HCEC 1CT (cell line): ENCODE results near the gene KRT83.

Experiments used
- DNase-seq: peaks from one replicate; pipeline ENCODE4 v3.0.0-alpha.2; 2017

KRT83 gene

DNA sequence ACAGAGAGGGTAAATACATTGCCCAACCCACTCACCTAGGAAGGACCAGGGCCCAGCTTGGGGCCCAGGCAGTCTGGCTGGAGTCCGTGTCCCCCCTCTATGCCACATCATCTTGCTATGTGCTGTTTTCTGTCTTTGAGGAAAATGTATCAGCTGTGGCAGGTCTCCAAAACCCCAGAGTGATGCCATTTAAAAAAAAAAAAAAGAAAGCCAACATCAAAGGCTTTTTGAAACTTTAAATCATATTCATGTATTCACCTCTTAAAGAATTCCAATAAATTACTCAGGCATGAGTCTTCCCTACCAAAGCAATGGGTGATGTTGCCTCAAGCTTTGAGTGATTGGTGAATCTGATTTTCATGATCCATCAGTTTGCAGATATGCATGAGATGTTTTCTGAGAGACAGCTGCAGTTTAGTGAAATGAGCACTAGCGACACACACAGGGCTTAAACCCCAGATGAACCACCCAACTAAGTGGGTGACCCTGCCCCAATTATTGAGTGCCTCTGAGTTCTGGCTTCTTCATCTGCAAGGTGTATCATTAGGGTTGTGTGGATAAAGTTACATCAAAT, 35.9 kb downstream of the KRT83 start:
- peak; percentile 65 for DNase-seq

DNA sequence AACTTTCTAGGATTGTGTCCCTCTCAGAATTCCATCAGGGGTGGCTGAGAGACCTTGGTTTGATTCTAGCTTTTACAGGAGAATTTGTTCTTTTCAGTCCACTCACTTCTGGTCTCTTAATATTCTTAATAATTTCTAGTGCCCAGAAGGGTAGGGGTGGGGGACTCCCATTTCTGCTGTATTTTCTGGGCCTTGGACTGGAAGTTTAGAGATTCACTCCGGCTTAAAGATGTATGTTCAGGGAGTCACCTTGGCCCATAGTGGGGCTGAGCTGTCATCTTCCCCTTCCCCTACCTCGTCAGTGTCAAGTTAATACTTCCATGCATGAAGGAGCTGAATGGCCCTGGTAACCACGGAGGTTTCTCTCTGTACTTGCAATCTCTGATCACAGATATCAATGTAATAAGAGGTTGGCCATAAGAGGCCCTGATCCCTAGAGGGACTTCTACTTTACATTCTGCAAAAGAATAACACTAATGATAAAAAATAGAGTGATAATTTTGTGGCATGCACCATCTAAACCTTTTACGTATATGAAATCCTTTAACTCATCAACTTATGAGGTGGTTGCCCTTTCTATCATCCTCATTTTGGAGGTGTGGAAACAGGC, 36.5 kb downstream of the KRT83 start:
- DNase-seq, result no peak

DNA sequence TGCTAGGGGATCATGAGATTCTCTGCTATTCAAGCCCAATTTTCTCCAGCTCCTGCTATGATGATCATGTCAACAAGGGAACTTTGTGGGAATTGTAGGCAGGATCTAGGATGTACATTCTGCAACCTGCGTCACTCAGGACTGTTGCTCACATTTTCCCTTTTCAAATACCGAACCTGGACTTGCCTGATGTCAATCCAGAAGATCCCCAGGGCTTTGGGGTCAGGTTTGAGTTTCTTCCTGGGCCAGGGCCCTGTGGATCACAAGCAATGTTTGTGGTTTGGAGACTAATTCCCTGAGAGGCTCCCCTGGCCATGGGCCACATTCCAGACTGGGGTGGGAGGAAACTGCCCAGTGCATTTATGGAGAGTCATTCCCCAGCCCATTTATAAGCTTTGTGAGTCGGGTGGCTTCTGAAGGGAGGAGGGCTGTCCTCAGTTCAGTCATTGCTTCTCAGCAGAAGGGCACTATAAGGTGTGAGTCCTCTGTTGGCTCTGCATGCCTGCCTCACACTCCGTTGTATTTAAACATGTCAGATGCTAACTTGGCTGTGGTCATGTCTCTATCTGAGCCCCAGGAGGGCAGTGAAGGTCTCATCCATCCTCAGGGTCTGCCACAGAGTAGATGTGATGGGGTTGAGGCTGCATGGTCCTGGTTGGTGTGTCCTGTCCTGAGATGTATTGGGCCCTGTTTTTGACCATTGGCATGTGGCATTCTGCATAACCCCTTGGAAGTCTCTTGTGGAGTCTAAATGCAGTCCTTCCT, 40.2 kb downstream of the KRT83 start:
- peak; percentile 93 for DNase-seq

DNA sequence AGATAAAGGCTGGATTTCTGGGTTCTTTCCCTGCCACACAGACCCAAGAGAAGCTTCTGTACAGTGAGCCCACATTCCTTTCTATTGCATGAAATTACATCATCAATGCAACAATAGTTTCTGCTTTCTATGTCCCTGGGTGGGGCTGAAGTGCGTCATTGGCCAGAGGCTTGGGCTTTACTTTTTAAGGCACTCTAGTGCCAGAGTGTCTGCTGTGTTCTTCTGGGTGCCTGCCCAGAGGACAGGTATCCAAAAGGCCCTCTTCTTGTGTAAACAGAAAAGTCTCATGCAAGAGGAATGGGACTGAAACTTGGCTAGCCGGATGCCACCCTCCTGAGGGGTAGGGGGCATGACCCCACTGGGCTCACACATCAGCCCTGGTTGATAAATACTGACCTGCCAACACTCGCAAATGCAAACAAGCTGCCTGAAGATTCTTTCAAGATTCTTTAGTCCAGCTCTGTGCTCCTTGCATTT, 40.8 kb downstream of the KRT83 start:
- peak; percentile 94 for DNase-seq

DNA sequence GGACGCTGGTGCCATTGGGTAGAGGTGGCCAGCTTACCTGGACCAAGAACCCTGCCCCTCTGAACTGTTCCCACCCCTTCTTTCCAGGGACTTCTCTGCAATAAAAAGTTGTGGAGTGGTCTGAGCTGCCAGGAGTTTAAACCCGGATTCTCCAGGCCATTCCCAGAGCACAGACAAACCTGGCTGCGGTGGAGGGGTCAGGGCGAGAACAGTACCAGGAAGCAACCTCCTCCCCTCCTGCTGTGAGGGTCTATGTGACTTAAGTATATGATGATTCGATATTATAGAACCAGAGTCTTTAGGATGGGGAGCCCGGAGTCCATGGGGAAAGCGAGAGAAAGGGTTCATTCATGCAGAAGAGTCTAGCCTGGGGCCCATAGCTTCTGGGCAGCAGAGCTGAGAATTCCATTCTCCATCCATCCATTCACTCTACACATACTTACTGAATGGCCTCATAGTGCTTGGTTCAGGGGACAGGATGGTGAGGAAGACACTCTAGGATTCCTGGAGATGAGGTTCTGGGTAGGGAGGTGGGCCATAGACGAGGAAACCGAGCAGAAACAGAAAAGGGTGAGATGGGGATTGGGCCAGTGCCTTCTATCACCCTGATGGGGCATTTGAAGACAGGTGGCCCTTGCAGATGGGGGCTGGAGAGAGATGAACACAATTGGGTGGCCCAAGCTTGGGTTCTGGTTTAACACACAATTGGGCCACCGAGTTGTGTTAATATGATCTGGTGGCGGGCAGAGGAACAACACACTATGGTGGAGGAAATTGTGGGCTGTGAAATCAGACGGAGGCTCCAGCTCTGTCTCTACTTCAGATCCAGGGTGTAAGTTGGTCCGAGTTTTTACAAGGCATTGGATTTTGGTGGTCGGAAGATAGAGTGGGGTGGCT, 41.5 kb downstream of the KRT83 start:
- no peak for DNase-seq

DNA sequence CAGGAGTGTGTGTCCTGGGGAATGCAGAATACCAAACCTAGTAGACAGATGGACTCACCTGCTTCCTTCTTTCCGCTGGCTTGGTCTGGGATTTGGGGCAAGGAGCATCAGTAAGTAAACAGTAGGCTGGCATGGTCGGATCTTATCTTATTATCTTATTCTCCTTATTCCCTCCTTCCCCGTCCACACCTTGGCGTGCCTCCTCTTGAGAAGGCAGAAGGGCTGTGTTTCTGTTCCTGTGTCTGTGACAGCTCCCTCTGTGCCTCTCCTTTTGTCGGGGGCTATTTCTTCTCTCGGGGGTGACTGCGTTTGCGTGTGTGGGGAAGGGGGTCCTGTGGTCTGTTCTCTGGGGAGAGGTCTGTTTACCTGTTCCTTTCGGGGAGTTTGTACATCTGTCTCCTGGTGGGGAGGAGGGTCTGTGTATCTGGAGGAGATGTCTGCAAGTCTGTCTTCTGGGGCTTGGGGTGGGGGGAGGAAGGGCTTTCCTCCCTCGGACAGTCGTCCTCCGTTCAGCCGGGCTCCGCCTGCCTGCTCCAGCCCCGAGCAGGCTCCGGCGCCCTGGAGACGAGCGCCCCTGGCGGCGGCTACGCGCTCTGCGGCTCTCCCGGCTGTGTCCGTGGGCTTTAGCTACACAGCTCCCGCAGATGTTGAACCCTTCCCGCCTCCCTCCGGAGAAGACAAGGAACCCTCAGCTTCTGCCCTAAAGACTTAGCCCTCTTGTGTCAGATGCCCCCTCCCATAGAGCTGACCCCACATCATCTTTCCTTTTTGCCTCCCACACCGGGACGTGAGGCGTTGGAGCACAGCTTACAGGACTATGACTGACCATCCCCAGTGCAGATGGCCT, 42.4 kb downstream of the KRT83 start:
- DNase-seq, result peak; percentile 66

DNA sequence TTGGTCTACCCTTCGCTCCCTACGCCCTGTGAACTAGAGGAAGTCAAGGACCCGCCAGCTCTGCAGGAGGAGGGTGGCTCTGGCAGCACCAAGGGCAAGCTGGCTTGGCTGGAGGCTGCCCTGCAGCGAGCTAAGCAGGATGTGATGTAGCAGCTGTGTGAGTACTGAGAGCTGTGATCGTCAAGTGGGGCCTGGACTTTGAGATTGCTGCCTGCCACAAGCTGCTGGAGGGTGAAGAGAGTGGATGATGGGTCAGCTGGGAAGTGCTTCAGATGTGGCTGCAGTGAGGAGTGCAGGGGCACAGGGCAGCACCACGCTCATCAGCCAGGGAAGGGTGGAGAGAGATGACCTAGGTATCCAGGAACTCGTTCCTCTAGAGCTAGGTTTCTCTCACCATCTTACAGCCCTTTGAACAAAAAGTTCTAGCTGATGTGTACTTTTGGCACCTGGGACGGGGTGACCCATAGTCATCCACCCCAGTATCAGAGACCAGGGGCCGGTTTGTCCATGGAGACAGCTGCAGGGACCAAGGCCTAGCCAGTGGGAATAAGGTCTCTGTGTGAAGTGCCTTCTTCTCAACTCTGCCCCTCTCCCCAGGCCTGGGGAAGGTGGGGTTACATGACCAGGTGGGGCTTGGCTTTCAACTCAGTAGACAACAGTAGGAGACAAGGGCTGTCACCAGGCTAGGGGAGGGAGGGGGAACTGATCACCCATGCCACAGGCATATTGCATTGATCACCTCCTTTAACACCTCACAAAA, 43.5 kb downstream of the KRT83 start:
- no peak for DNase-seq

DNA sequence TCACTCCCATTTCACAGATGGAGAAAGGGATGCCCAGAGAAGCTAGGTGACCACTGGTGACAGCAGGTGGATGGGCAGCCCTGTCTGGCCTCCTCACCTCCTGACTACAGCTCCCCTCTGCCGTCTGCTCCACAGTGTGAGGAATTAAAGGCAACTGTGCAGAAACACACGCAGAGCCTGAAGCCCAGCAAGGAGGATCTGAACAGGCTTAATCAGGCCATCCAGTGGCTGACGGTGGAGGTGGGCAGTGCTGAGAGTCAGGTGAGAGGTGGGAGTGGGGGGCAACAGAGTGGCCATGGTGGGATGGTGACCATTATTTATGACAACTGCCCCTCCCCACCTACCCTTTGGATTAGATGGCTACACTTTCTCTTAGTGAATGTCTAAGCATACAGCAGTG, 45.5 kb downstream of the KRT83 start:
- no peak for DNase-seq

DNA sequence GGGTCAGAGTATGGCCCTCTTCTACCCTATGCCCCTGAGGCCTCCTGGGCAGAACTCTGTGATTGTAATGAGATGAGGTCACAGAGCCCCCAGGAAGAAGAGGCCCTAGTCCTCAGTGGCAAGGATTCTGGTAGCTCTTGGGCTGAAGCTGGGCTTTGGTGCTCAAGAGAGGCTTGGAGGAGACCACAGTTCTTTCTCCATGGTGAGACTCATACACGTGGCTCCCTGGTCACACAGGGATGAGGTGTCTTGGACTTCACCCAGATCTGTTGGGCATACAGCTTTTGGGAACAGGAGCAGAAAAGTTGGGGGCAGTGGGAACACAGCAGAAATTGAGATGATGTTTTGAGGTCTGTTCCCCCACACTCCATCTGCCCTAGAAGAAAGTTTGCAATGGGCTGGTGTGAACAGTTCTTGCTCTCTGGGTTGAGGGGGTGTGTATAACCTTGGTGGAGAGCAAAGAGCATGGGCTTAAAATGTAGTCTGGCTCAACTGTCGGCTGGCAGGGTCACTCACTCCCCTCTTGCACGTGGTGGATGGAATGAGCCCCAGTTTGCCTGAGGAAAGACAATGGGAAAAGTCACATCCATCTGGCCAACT, 46.6 kb downstream of the KRT83 start, which contains the start of gene KRT86:
TSS of gene KRT86 (plus strand) at position 125 of the 600 bp plus-strand sequence. CDS start 27,272 bp downstream, outside the sequence.
- no peak for DNase-seq

DNA sequence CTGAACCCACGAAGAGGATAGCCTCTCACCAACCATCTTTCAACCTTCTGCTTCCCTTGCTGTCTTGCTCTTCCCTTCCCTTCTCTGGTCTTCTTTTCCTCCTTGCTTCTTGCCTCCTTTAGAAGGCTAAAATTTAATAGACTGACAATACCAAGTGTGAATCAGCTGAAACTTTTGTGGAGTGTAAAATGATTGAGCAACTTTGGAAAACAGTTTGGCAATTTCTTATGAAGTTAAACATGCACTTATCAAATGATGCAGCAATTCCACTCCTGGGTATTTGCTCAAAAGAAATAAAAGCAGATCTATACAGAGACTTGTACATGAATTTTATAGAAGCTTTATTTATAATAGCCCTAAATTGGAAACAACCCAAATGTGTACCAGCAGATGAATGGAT, 50.0 kb downstream of the KRT83 start:
- no peak for DNase-seq

DNA sequence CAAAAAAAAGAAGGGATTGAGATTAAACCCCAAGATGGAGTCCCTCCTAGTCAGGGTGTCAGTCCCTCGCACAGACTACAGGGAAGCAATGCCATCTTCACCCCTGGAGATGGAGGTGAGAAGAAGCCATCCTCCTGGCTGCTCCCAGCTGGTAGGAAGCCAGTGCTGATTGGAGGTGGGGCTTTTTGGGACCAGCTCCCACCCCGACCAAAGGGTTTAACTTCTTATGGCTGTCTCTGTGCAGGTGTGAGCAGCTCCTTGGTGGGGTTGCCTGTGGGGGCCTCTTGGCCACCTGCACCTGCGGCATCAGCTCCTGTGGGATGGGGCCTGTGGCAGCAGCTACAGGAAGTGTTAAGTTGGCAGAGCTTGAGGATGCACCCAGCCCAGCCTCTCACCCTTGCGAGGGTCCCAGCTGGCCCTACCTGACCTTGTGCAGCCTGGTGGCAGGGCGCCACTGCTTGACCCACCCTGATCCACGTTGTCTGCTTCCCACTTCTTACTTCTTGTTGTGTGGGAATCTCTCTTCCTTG, 50.6 kb downstream of the KRT83 start:
- DNase-seq, result no peak

DNA sequence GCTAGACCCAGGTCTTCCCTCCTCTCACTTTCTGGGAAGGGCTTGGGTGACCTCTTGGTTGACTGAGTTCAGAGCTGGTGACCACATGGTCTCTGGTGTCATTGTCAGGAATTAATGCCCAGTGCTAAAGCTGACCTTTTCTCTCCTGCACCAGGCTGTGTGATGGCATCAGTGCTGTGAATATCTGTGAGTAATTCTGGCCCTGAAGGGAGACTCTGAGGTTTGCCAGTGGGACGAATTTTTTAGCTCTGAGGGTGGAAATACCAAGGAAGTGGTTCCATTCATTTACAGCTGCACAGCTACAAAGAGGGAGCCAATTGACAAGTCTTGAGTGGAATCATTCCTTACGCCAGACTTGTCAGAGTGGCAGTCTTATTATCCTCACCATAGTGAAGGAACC, 53.0 kb downstream of the KRT83 start:
- DNase-seq, result no peak

DNA sequence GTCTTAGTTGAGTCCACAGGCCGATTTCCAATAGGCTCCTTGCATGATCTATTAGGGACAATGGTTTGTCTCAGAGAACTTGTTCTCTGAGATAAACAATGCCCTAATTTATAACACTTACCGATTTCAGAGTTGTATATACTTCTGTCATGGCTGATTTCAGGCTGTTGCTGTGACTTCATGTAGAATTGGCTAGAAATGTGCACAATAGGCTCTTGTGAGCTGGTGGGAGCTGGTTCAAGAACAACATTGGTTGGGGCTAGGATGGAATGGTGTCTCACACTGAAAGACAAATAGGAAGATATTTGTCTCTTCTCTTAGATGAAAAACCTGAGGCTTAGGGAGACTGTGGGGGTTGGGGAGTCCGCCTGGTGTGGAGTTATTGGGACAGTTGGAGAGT, 53.5 kb downstream of the KRT83 start:
- no peak for DNase-seq

DNA sequence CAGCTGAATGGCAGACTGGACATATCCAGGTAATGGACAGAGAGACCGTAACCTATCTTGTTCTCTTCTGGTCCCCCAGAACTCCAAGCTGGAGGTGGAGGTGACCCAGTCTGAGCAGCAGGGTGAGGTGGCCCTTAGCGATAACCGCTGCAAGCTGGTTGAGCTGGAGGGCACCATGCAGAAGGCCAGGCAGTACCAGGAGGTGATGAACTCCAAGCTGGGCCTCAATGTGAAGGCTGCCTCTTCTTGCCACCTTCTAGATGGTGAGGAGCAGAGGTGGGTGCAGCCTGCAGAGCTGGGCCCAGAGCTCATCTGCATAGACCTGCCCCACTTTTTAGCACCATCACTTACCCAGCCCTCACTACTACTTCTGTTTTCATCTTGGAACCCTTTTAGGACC, 53.9 kb downstream of the KRT83 start:
- DNase-seq, result no peak

DNA sequence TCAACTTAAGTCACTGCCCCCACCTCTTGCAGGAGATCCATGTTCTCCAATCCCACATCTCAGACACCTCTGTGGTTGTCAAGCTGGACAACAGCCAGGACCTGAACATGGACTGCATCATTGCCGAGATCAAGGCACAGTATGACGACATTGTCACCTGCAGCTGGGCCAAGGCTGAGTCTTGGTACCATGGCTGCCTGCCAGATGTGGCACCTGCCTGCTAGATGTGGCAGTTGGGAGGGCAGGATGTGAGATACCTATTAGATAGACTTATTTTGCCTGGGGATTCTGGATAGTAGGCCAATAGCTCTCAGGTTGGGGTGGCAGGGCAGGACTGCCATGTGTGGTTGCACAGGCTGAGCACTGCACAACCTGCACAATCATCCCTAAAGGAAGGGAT, 54.7 kb downstream of the KRT83 start:
- no peak for DNase-seq

DNA sequence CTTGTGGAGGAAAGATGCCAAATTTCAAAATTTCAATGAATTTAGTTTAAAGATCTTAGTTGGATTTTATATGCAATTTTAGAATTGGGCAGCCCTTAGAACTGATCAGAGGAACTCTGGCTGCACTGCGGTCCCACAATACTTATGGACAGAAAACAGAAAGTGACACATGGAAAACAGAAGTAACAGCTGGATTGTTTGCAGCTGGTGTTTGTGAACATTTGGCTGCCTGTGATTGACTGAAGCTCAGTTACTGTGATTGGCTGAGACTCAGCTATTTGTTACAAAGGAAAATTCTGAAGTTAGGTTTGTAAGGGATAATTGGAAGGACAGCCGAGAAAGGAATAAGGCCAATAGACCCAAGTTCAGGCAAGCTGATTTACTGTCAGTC, 56.8 kb downstream of the KRT83 start:
- DNase-seq, result no peak
